Subcutaneous abdominal adipose tissue (tissue), 5 donors: ENCODE results near the gene RHBDF2.

Source experiments
- H3K27ac ChIP-seq: one replicate; pipeline ENCODE4 v1.7.0; 2013; ENCODE audit warnings: low read depth, mild to moderate bottlenecking, inconsistent platforms, low read length, moderate library complexity
- H3K27me3 ChIP-seq, 5 donors: one replicate each; pipeline ENCODE4 v1.7.0; 2013; ENCODE audit warnings: low read length in 5 of 5, inconsistent platforms in 1 of 5; ENCODE audit not compliant: control insufficient read depth in 5 of 5, insufficient read depth in 4 of 5
- H3K36me3 ChIP-seq, 5 donors: one replicate each; pipeline ENCODE4 v1.7.0; 2013; ENCODE audit warnings: low read length in 5 of 5; ENCODE audit not compliant: control insufficient read depth in 5 of 5, insufficient read depth in 5 of 5
- H3K4me1 ChIP-seq, 5 donors: one replicate each; pipeline ENCODE4 v1.7.0; 2013; ENCODE audit warnings: low read length in 5 of 5, mild to moderate bottlenecking in 3 of 5, moderate library complexity in 1 of 5; ENCODE audit not compliant: control insufficient read depth in 5 of 5, insufficient read depth in 5 of 5
- H3K4me3 ChIP-seq, 5 donors: one replicate each; pipeline ENCODE4 v1.7.0; 2013; ENCODE audit warnings: low read length in 5 of 5, low read depth in 1 of 5
- H3K9ac ChIP-seq, 5 donors: one replicate each; pipeline ENCODE4 v1.7.0; 2013; ENCODE audit warnings: low read length in 5 of 5, mild to moderate bottlenecking in 4 of 5, moderate library complexity in 3 of 5
- H3K9me3 ChIP-seq, 5 donors: one replicate each; pipeline ENCODE4 v1.7.0; 2013; ENCODE audit warnings: low read length in 5 of 5; ENCODE audit not compliant: control insufficient read depth in 5 of 5
- donor health status: healthy.
- donor health status: healthy.
- donor health status: healthy.
- donor health status: healthy.
- donor health status: healthy.

Gene RHBDF2

DNA sequence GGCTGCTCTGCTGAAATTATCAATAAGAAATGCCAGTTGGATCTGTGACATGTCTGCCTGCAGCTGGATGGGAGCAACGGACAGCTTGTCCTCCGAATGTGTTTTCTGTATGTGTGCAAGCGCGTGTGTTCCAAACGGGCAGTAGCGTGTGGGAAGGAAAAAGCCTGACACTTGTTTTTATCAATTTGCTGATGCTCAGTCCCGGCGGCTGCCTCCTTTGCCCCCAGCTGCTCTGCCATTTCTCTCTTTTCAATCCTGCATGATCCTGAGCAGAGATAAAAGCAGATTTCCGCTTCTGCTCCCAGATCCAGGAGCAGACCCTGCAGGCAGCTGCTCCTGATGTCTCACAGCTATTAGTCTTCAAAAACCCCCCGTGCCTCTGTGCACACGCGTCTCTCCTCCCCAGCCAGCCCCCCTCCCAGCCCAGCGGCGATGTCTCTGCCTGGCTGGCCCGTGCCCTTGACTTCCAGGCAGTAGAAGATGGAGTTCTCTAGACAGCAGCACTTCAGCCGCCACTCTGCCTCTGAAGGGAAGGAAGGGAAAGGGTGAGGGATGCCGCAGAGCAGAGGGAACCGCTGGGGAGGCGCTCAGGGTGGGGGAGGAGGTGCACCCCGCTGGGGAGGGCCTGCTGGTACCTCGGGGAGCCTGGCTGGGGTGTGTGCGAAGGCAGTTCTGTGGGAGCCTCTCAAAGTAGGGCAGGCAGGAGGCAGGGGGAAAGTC is 42.8 kb upstream of the RHBDF2 start:
- Histone ChIP-seq H3K27ac (no peak overlapping the region), H3K4me1 (peaks cover 15 to 69% (median 59%) of the 10 kb centered on the region in 5 donors), H3K36me3 (no peaks in the 10 kb centered on the region), H3K9ac (peak overlapping the region in 2 of 5 donors; percentile 17 to 33), H3K9me3 (no peaks in the 10 kb centered on the region), H3K27me3 (no peaks in the 10 kb centered on the region), H3K4me3 (no peak overlapping the region)

- Histone ChIP-seq H3K27ac (no peak overlapping the region), H3K9me3 (no peaks in the 10 kb centered on the region), H3K4me3 (no peak overlapping the region), H3K4me1 (peaks cover 15 to 71% (median 60%) of the 10 kb centered on the region in 5 donors), H3K36me3 (no peaks in the 10 kb centered on the region), H3K27me3 (peaks cover 0 to 2% (median 0%) of the 10 kb centered on the region in 5 donors), H3K9ac (peak overlapping the region in 1 of 5 donors; percentile 1)
These were observed 42.2 kb upstream of the RHBDF2 start for GRCh38 chr17:76543482-76543825.

- Histone ChIP-seq H3K9ac (no peak overlapping the region), H3K4me3 (no peak overlapping the region), H3K4me1 (peaks cover 15 to 72% (median 61%) of the 10 kb centered on the region in 5 donors), H3K27ac (no peak overlapping the region), H3K36me3 (no peaks in the 10 kb centered on the region), H3K9me3 (no peaks in the 10 kb centered on the region), H3K27me3 (peaks cover 0 to 4% (median 0%) of the 10 kb centered on the region in 5 donors)
These were observed 41.8 kb upstream of the RHBDF2 start for GRCh38 chr17:76542984-76543383.

DNA sequence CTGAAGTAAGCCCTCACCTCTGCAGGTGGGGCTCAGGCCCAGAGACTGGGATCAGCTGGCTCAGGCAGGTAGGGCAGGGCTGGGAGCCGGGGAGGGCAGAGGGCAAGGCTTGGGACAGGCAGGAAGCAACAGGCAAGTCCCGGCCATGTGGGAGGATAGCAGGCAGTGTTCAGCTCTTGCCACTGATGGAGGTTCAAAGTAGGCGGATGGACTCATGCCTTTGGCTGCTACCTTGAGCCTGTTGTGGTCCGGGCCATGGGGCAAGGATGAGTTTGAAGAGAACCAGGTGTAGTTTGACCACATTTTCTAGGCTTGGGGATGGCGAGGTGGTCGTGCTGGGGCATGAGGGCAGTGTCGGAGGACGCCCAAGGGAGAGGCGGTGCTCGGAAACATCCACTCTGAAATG is 41.3 kb upstream of the RHBDF2 start:
- no peaks in the 10 kb centered on the region for H3K36me3 ChIP-seq
- peaks cover 0 to 4% (median 0%) of the 10 kb centered on the region in 5 donors for H3K27me3 ChIP-seq
- H3K4me3 ChIP-seq = no peak overlapping the region
- H3K9ac ChIP-seq = no peak overlapping the region
- no peak overlapping the region for H3K27ac ChIP-seq
- H3K9me3 ChIP-seq = no peaks in the 10 kb centered on the region
- peaks cover 15 to 72% (median 59%) of the 10 kb centered on the region in 5 donors for H3K4me1 ChIP-seq

DNA sequence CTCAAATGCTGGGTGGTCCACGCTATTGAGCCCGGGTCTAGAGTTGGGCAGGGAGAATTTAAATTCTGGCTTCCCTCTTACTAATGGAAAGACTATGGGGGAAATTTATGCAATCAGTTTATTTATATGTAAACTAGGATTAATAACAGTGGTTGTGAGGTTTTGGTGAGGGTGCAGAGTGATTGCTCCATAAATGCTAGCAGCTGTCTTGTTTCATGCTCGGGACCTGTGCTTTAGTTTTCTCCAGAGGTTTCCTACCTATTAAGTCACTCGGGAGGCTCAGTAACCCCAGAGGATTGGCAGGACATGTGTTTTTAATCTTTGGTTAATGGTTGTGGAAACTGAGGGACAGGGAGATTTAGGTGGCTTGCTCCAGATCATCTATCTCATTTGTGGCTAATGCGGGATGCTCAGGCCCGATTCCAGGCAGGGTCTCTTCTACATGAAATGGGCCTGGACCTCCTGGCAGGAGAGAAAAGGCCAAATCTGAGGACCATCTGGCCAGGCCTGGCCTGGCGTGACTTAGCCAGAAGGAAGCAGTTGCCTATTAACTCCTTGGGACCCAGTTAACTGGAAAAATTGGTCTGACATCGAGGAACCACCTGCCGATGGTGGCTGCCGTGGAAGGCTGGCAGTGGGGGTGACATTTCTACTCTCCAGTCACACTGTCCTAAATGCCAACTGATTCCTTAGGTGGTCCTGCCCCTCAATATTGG is 40.7 kb upstream of the RHBDF2 start:
- Histone ChIP-seq H3K4me1 (peaks cover 9 to 69% (median 56%) of the 10 kb centered on the region in 5 donors), H3K9ac (no peak overlapping the region), H3K36me3 (no peaks in the 10 kb centered on the region), H3K4me3 (no peak overlapping the region), H3K27ac (no peak overlapping the region), H3K27me3 (peaks cover 0 to 4% (median 0%) of the 10 kb centered on the region in 5 donors), H3K9me3 (no peaks in the 10 kb centered on the region)

DNA sequence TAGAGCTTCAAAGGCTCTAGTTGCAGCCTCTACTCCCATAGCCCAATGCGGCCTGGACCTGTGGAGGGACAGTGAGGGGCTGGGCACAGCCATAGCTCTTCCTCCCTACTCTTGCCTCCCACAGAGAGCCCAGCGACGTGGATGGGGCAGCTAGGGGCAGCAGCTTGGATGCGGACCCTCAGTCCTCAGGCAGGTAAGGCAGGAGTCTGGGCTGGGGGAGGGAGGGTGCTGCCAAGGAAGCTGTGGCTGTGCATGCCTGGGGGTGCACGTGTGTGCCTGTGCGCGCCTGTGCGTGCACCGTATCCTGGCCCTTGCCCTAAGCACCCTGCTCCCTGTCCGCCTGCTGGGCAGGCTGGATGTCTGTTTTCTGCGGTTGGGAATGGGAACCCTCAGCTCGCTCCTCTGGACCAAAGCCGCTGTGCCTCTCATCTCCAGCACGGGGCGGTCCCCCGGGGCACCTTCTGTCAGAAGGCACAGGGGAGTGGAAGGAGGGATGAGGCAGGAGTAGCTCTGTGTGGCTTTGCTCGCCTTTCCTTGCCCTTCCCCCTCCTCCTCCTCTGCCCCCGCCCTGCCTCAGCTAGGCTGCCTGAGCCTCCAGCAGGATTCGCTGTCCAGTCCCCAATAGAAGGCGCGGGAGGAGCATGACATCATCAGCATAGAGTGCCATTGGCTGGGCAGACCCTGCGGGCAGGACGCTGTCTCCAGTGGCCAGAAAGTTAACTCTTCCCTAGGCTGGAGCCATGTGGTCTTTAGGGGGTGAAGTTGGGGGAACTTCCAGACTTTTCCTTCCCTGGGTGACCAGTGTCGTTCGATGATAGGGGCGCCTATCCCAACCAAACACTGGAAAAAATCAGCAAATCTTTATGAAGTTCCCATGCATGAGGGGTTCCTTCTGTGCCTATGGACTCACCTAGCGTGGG is 39.4 kb upstream of the RHBDF2 start:
- peaks cover 10 to 75% (median 65%) of the 10 kb centered on the region in 5 donors for H3K4me1 ChIP-seq
- peak overlapping the region; percentile 59 to 70 (median 67) for H3K4me3 ChIP-seq
- no peak overlapping the region for H3K27ac ChIP-seq

GRCh38 chr17:76539631-76540271 is 38.5 kb upstream of the RHBDF2 start, which contains the start of gene PRCD:
PRCD (plus strand) TSS chr17:76540044; CDS start chr17:76540142, 98 bp downstream.
- peak within 1 kb of the TSS in 2 of 5 donors; percentile 71 to 72 for H3K9ac ChIP-seq
- H3K36me3 ChIP-seq = no peaks in the 10 kb centered on the region
- peaks cover 13 to 77% (median 70%) of the 10 kb centered on the region in 5 donors for H3K4me1 ChIP-seq
- H3K27ac ChIP-seq = peak within 1 kb of the TSS; percentile 41
- H3K9me3 ChIP-seq = no peaks in the 10 kb centered on the region
- peaks cover 0 to 4% (median 0%) of the 10 kb centered on the region in 5 donors for H3K27me3 ChIP-seq
- peak within 1 kb of the TSS; percentile 59 to 70 (median 67) for H3K4me3 ChIP-seq

More for the DNA sequence above, 39.4 kb upstream of the RHBDF2 start:
- Histone ChIP-seq H3K9me3 (no peaks in the 10 kb centered on the region), H3K9ac (peak overlapping the region in 2 of 5 donors; percentile 64 to 72), H3K27me3 (peaks cover 0 to 4% (median 0%) of the 10 kb centered on the region in 5 donors), H3K36me3 (no peaks in the 10 kb centered on the region)

DNA sequence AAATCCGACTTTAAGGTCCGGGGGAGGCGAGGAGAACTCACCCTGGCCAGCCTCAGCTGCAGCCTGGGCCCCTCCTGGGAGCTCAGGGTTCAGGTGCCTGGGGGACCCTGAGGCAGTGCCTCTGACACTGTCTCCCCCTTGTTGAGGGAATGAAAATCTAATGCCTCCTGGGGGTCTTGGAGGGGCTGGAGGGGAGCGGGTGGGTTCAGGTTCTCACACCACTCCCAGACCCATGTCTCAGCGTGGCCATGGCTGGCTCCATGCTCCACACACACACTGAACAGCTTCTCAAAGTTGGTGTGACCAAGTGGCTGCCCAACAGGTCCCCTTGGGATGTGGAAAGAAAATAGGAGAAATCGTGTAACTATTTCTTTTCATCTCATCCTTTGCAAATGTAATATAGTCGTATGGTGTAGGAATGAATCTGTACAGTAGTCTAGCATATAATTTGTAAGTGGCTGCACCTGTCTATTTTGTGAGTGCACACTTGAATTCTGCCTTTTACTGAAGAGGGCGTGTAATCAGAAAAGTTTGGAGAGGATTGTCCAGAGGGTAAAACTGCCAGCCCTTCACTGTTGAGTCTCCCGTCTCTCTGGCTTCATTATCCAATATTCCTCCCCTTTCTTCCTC is 37.8 kb upstream of the RHBDF2 start:
- peak overlapping the region; percentile 41 for H3K27ac ChIP-seq

More for the DNA sequence above, 37.8 kb upstream of the RHBDF2 start:
- peaks cover 0 to 4% (median 0%) of the 10 kb centered on the region in 5 donors for H3K27me3 ChIP-seq
- H3K4me3 ChIP-seq = peak overlapping the region in 3 of 5 donors; percentile 59 to 67 (median 66)
- H3K9me3 ChIP-seq = no peaks in the 10 kb centered on the region
- H3K9ac ChIP-seq = peak overlapping the region in 2 of 5 donors; percentile 60 to 71
- H3K36me3 ChIP-seq = no peaks in the 10 kb centered on the region
- peaks cover 9 to 73% (median 69%) of the 10 kb centered on the region in 5 donors for H3K4me1 ChIP-seq
